PC-9 (cell line): Measurements from ENCODE around the gene STAG3. TPM values are rescaled to one million over a fixed set of nuclear protein-coding genes. Genes with fewer than 3 reads are reported as not detected.

Experiments used
- BruUV-seq: library from RNA; stranded (reverse); fragments of 400-500 nt; replicated peaks from 2 replicates; lab custom pipeline; 2021; lab: Mats Ljungman, UMichigan
- CTCF ChIA-PET: fragments of 300-600 bp; sonication (Branson Sonifier 250); formaldehyde crosslinking; loops from one replicate; lab custom pipeline; 2022; ENCODE audit warnings: antibody characterized with exemption; lab: Charles Lee
- POLR2A ChIA-PET: fragments of 300-600 bp; sonication (Branson Sonifier 250); formaldehyde crosslinking; loops from one replicate; lab custom pipeline; 2022; ENCODE audit warnings: antibody characterized with exemption; ENCODE audit not compliant: unreplicated experiment; lab: Charles Lee
- DNase-seq, 2 experiments: peaks; one replicate each; pipeline versions ENCODE4 v3.0.0 to v3.0.0-alpha.2; 2015 to 2022; ENCODE audit warnings: mixed read lengths in 1 of 2
- H2AFZ ChIP-seq: fragments of 200-600 bp; sonication (generic); 2 replicates; pipeline ENCODE4 v1.8.1; 2017; ENCODE audit warnings: antibody characterized with exemption
- H3F3A ChIP-seq: fragments of 200-600 bp; sonication (generic); 2 replicates; pipeline ENCODE4 v1.8.1; 2017; ENCODE audit warnings: antibody characterized with exemption, mild to moderate bottlenecking, low read depth; ENCODE audit not compliant: insufficient read depth
- H3K27ac ChIP-seq: fragments of 200-600 bp; sonication (generic); 2 replicates; pipeline ENCODE4 v1.6.1; 2016; ENCODE audit warnings: mixed run types
- H3K27me3 ChIP-seq: fragments of 200-600 bp; sonication (generic); 2 replicates; pipeline ENCODE4 v1.6.1; 2016; ENCODE audit warnings: low read depth, mixed run types; ENCODE audit not compliant: insufficient read depth
- H3K36me3 ChIP-seq: fragments of 200-600 bp; sonication (generic); 2 replicates; pipeline ENCODE4 v1.6.1; 2016; ENCODE audit warnings: low read depth, mixed run types
- H3K4me1 ChIP-seq: fragments of 200-600 bp; sonication (generic); replicated peaks from 2 replicates; pipeline ENCODE4 v1.6.1; 2016; ENCODE audit warnings: mixed run types; ENCODE audit not compliant: insufficient read depth
- H3K4me2 ChIP-seq: fragments of 200-600 bp; sonication (generic); 2 replicates; pipeline ENCODE4 v1.6.1; 2017; ENCODE audit warnings: mixed run types
- H3K4me3 ChIP-seq: fragments of 200-600 bp; sonication (generic); 2 replicates; pipeline ENCODE4 v1.6.1; 2016; ENCODE audit warnings: mixed run types
- H3K79me2 ChIP-seq: fragments of 200-600 bp; sonication (generic); 2 replicates; pipeline ENCODE4 v1.6.1; 2017; ENCODE audit warnings: low read depth, mixed run types
- H3K9me2 ChIP-seq: fragments of 200-600 bp; sonication (generic); 2 replicates; pipeline ENCODE4 v1.8.1; 2017; ENCODE audit warnings: mild to moderate bottlenecking; ENCODE audit not compliant: insufficient read depth
- H3K9me3 ChIP-seq: fragments of 200-600 bp; sonication (generic); 2 replicates; pipeline ENCODE4 v1.8.1; 2016; ENCODE audit warnings: low read depth; ENCODE audit not compliant: insufficient read depth
- H4K20me1 ChIP-seq: fragments of 200-600 bp; sonication (generic); 2 replicates; pipeline ENCODE4 v1.8.1; 2017; ENCODE audit not compliant: insufficient read depth
- EZH2 ChIP-seq: fragments of 200-600 bp; sonication (generic); IDR thresholded peaks from 2 replicates; pipeline ENCODE4 v1.8.0; 2017; ENCODE audit warnings: antibody characterized with exemption, low read depth
- intact Hi-C: fragments of 100-400 bp; cut with micrococcal nuclease; formaldehyde crosslinking; loops from one replicate; pipeline ENCODE4 v1.10.0; 2022; ENCODE audit not compliant: unreplicated experiment
- total RNA-seq: library from RNA; stranded (reverse); gene quantifications from 2 replicates; pipeline ENCODE4 v1.2.3, GENCODE V29; 2021
- TF ChIP-seq, protein P1 (sequence below): fragments of 200-600 bp; sonication (generic); conservative IDR thresholded peaks from 2 replicates; pipeline ENCODE4 v1.6.1; 2017; ENCODE audit warnings: mixed run types, antibody characterized with exemption, mild to moderate bottlenecking, moderate library complexity

The STAG3 gene
- total RNA-seq, 1 experiment from 2014 or later = 0.83 TPM

DNA sequence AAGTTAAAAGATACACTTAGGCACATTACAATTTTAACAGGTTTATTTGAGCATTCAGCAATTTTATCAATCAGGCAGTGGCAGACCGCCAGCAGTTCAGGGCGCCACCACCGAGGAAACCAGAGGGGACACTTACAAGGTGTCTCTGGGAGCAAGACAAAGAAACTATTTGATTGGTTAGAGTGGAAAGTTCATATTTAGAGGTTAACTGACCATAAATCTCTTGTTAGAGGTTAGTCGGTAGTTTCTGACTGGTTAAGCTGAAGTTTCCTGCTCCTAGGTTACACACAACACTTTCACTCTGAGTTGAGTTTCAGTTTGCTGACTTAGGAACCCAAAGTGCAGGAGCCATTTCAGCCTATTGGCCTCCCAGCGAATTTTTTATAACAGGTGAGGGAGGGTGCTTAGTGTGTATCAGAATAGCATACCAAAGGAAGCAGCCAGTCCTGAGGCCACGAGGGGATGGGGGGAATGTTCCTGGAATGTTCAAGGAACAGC, 31.2 kb downstream of the STAG3 start:
- intact Hi-C loops = no loop called here
- CTCF ChIA-PET = no interaction called here

DNA sequence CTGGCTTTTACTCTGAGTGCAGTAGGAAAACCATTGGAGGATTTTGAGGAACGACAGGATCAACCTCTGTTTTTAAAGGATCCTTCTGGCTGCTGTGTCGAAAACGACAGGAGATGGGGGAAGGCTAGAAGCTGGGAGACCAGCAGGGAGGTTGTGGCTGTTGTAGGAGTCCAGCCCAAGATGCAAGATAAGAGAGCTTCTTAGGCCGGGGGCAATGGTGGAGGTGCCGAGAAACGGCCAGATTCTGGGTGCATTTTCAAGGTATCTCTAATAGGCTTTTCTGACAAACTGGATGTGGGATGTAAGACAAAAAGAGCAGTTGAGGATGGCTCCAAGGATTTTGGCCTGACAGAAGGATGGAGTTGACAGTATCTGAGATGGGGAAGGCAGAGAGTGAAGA, 31.8 kb downstream of the STAG3 start:
- CTCF ChIA-PET = no interaction called here
- H2AFZ ChIP-seq = no peak overlapping the region
- no peak overlapping the region for H3K27ac ChIP-seq
- H3K36me3 ChIP-seq = no peaks in the 10 kb centered on the region
- peaks cover 6% of the 10 kb centered on the region; the same call in 1 of the 2 replicates for H3K4me1 ChIP-seq
- TF ChIP-seq EZH2 = no peak
- TF ChIP-seq, protein P1, sequence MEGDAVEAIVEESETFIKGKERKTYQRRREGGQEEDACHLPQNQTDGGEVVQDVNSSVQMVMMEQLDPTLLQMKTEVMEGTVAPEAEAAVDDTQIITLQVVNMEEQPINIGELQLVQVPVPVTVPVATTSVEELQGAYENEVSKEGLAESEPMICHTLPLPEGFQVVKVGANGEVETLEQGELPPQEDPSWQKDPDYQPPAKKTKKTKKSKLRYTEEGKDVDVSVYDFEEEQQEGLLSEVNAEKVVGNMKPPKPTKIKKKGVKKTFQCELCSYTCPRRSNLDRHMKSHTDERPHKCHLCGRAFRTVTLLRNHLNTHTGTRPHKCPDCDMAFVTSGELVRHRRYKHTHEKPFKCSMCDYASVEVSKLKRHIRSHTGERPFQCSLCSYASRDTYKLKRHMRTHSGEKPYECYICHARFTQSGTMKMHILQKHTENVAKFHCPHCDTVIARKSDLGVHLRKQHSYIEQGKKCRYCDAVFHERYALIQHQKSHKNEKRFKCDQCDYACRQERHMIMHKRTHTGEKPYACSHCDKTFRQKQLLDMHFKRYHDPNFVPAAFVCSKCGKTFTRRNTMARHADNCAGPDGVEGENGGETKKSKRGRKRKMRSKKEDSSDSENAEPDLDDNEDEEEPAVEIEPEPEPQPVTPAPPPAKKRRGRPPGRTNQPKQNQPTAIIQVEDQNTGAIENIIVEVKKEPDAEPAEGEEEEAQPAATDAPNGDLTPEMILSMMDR = no peak
- H3K79me2 ChIP-seq = no peaks in the 10 kb centered on the region
- no peaks in the 10 kb centered on the region for H3K9me2 ChIP-seq
- DNase-seq = no peak
- BruUV-seq = no TSS peak
- peaks cover 3% of the 10 kb centered on the region; the same call in 1 of the 2 replicates for H3F3A ChIP-seq
- no peaks in the 10 kb centered on the region for H4K20me1 ChIP-seq
- intact Hi-C loops = no loop called here
- POLR2A ChIA-PET = no interaction called here
- H3K4me3 ChIP-seq = no peak overlapping the region
- no peak overlapping the region for H3K4me2 ChIP-seq
- H3K27me3 ChIP-seq = no peaks in the 10 kb centered on the region
- no peaks in the 10 kb centered on the region for H3K9me3 ChIP-seq

More for the DNA sequence above, 31.2 kb downstream of the STAG3 start:
- POLR2A ChIA-PET = no interaction called here
- no peaks in the 10 kb centered on the region for H3K9me3 ChIP-seq
- no peaks in the 10 kb centered on the region for H4K20me1 ChIP-seq
- no peaks in the 10 kb centered on the region for H3K36me3 ChIP-seq
- no peak overlapping the region for H2AFZ ChIP-seq
- no TSS peak for BruUV-seq
- H3K4me1 ChIP-seq = peaks cover 6% of the 10 kb centered on the region; the same call in 1 of the 2 replicates
- TF ChIP-seq, protein P1 = no peak
- no peak for TF ChIP-seq EZH2
- no peak overlapping the region for H3K4me3 ChIP-seq
- H3F3A ChIP-seq = peaks cover 3% of the 10 kb centered on the region; the same call in 1 of the 2 replicates
- H3K79me2 ChIP-seq = no peaks in the 10 kb centered on the region
- H3K9me2 ChIP-seq = no peaks in the 10 kb centered on the region
- H3K27ac ChIP-seq = no peak overlapping the region
- no peak overlapping the region for H3K4me2 ChIP-seq
- no peaks in the 10 kb centered on the region for H3K27me3 ChIP-seq
- no peak for DNase-seq

DNA sequence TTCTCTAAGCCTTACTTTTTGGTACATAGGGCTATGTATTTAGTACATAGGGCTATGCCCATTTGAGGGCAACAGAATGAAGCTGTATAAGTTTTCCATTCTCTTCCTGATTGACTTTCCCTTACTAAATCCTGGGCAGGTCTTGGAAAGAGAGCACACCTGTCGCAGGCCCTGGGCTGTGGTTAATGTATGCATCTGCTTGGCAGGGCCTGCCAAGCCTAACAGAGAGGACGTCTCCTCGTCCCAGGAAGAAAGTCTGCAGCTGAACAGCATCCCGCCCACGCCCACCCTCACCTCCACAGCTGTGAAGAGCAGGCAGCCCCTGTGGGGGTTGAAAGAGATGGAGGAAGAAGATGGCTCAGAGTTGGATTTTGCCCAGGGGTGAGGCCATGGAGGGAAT, 33.1 kb downstream of the STAG3 start:
- intact Hi-C loops = no loop called here
- no peak overlapping the region for H3K4me3 ChIP-seq
- no peaks in the 10 kb centered on the region for H3K9me3 ChIP-seq
- H3F3A ChIP-seq = peaks cover 3% of the 10 kb centered on the region; the same call in 1 of the 2 replicates
- H3K79me2 ChIP-seq = no peaks in the 10 kb centered on the region
- H3K4me1 ChIP-seq = peaks cover 11% of the 10 kb centered on the region
- no TSS peak for BruUV-seq
- H3K27me3 ChIP-seq = no peaks in the 10 kb centered on the region
- no peaks in the 10 kb centered on the region for H3K9me2 ChIP-seq
- POLR2A ChIA-PET = no interaction called here
- DNase-seq = no peak
- no peak overlapping the region for H2AFZ ChIP-seq
- H3K27ac ChIP-seq = no peak overlapping the region
- TF ChIP-seq EZH2 = no peak
- TF ChIP-seq, protein P1 = no peak
- H4K20me1 ChIP-seq = no peaks in the 10 kb centered on the region
- H3K36me3 ChIP-seq = no peaks in the 10 kb centered on the region
- no peak overlapping the region for H3K4me2 ChIP-seq
- CTCF ChIA-PET = no interaction called here
